SK-N-MC (cell line): Measurements from ENCODE around the gene NSUN5.
"Not testable (repeated sequence)": the region's sequence is repeated elsewhere in the genome, so short reads cannot be mapped to it uniquely, and the experiment has no call there.

Source experiments
- DNase-seq: peaks from one replicate; pipeline ENCODE4 v3.0.0-alpha.2; 2011; ENCODE audit warnings: low read depth, low spot score
- H3K27ac ChIP-seq: fragments of 200-600 bp; sonication (generic); 2 replicates; pipeline ENCODE4 v1.5.1; 2016; ENCODE audit warnings: mixed run types
- H3K36me3 ChIP-seq: fragments of 200-600 bp; sonication (generic); 2 replicates; pipeline ENCODE4 v1.6.1; 2017; ENCODE audit warnings: antibody characterized with exemption, low read length, mixed read lengths; ENCODE audit not compliant: insufficient read depth
- H3K4me3 ChIP-seq: fragments of 200-600 bp; sonication (generic); 2 replicates; pipeline ENCODE4 v1.5.1; 2016
- H3K9ac ChIP-seq: fragments of 200-600 bp; sonication (generic); 2 replicates; pipeline ENCODE4 v1.8.0; 2017; ENCODE audit warnings: mixed run types, mixed read lengths; ENCODE audit not compliant: insufficient read length
- H3K9me3 ChIP-seq: fragments of 200-600 bp; sonication (generic); 2 replicates; pipeline ENCODE4 v1.6.1; 2017; ENCODE audit warnings: low read depth, mild to moderate bottlenecking, antibody characterized with exemption, low read length, moderate library complexity, mixed read lengths
- EZH2 ChIP-seq: fragments of 200-600 bp; sonication (generic); IDR thresholded peaks from one replicate; pipeline ENCODE4 v1.6.1; 2017; ENCODE audit warnings: antibody characterized with exemption
- FOXP2 ChIP-seq: optimal IDR thresholded peaks from 2 replicates; pipeline ENCODE3; 2011; ENCODE audit warnings: mild to moderate bottlenecking, moderate library complexity; ENCODE audit not compliant: insufficient read depth; ENCODE audit errors: extremely low read length, control extremely low read depth
- POLR2AphosphoS5 ChIP-seq: IDR thresholded peaks from 2 replicates; pipeline ENCODE4 v1.6.1; 2012; ENCODE audit warnings: mild to moderate bottlenecking, low read depth, low read length, borderline replicate concordance

Gene NSUN5

DNA sequence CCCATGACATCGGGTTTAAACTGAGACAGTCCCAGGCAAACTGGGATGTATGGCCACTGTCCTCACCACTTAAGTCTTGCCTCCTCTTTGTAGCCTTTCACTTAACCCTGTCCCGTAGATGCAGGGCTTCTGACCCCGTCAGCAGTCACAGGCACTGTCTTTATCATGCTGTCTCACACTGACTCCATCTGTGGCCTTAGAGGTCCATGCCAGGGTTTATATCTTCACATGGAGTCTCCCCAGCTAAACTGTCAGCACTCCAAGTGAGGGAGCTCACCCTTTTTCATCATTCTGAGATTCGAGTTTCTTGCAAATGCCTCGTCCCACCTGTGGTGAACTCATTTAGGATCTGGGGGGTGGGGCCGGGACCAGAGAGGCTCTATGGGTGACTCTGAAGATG is 22.1 kb upstream of the NSUN5 start:
- Histone ChIP-seq H3K36me3 (no peaks in the 10 kb centered on the region), H3K9ac (no peak overlapping the region), H3K4me3 (peak overlapping the region; percentile 7; the same call in 1 of the 2 replicates), H3K27ac (no peak overlapping the region), H3K9me3 (no peaks in the 10 kb centered on the region)
- no peak for DNase-seq
- no peak for TF ChIP-seq FOXP2
- no peak for TF ChIP-seq EZH2
- no peak for TF ChIP-seq POLR2AphosphoS5

DNA sequence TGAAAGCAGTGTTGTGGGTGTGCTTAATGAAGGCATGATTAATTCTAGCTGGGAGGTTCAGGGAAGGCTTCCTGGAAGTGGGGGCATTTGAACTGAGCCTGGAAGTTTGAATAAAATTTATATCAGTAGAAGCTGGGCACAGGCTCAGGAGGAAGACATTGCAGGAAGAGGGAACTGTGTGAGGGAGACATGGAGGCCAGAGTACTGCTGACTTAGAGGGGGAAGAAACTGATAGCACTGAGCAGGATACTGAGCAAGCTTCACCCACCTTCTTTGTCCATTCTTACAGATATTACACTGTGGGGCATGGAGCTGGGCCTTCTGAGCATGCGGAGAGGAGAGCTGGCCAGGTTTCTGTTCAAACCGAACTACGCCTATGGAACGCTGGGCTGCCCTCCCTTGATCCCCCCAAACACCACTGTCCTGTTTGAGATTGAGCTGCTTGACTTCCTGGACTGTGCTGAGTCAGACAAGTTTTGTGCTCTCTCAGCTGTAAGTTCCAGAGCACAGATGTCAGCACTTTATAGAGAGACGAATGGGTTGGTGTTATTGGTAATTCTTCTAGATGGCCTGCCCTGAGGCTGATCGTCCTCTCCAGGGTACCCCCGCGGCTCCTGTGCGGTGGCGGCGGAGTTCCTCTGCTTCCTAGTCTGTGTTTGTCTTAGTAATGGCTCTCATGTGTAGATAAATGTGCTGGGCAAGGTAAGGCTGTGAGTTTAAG is 21.4 kb upstream of the NSUN5 start:
- no peak for DNase-seq
- H3K36me3 ChIP-seq, result no peaks in the 10 kb centered on the region
- H3K9me3 ChIP-seq, result no peaks in the 10 kb centered on the region
- H3K27ac ChIP-seq, result 0 out of 2 replicates have a peak overlapping the region, but pooled peaks have one; percentile 10
- no peak overlapping the region for H3K9ac ChIP-seq
- TF ChIP-seq POLR2AphosphoS5 (peak; percentile 27; the same call in 1 of the 2 replicates), FOXP2 (no peak), EZH2 (no peak)
- peak overlapping the region; percentile 7; the same call in 1 of the 2 replicates for H3K4me3 ChIP-seq

DNA sequence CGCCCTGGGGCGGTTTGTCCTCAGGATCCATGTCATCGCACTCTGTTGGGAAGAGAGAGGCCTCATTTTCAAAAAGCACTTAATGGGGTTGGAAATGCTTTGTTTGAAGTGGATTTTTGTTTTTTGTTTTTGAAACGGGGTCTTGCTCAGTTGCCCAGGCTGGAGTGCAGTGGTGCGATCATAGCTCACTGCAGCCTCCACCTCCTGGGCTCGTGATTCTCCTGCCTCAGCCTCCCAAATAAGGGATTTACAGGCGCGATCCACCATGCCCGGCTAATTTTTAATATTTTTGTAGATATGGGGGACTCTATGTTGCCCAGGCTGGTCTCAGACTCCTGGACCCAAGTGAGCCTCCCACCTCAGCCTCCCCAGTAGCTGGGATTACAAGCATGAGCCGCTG is 20.1 kb upstream of the NSUN5 start:
- no peak for TF ChIP-seq POLR2AphosphoS5
- no peak for TF ChIP-seq FOXP2
- TF ChIP-seq EZH2, result no peak
- DNase-seq, result no peak
- H3K36me3 ChIP-seq, result no peaks in the 10 kb centered on the region

DNA sequence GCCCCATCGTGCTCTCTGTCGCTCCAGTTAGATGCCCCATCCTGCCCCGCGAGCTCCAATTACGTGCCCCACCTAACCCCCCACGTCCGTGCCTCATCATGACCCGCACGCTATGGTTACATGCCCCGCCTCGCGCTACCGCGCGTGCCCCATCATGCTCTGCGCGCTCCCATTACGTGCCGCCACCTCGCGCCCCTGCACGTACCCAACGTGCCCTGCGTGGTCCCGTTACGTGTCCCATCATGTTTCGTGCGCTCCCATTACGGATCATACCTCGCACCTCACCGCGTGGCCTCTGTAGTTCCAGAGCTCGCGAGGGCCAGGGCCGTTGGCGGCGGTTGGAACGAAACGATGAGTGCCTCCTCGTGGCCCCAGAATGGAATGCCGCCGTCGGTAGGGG is 19.3 kb upstream of the NSUN5 start, which contains the start of the genes FKBP6 and TRIM50:
FKBP6 (plus strand) TSS at position 240 of the 400 bp plus-strand sequence. CDS start 268 bp downstream, outside the sequence.
TRIM50 (minus strand) TSS at position 161 of the 400 bp plus-strand sequence. CDS start 3,295 bp downstream, outside the sequence.
- not testable (repeated sequence) for DNase-seq, H3K4me3 ChIP-seq, H3K36me3 ChIP-seq, H3K9me3 ChIP-seq, H3K9ac ChIP-seq, H3K27ac ChIP-seq

More for the DNA sequence above, 20.1 kb upstream of the NSUN5 start:
- Histone ChIP-seq H3K27ac (no peak overlapping the region), H3K4me3 (no peak overlapping the region), H3K9ac (no peak overlapping the region), H3K9me3 (no peaks in the 10 kb centered on the region)

DNA sequence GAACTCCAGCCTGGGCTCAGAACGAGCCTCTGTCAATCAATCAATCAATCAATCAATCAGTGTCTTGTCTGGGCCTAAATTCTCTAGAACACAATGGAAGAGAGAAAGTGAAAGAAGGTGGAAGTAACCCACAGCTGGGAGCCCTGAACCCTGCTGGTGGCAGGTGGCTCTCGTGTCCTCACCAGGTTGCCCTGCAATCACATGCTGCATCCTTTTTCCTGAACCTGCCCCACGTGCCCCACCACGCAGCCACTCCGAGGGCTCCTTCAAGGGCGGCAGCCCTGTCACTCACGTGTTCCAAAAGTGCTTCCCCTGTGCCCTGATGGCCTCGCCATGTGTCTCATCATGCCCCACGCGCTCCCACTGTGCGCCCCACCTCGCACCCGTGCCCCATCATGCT is 18.8 kb upstream of the NSUN5 start:
- H3K27ac ChIP-seq, H3K9me3 ChIP-seq, H3K4me3 ChIP-seq, H3K36me3 ChIP-seq, DNase-seq, H3K9ac ChIP-seq: not testable (repeated sequence)

DNA sequence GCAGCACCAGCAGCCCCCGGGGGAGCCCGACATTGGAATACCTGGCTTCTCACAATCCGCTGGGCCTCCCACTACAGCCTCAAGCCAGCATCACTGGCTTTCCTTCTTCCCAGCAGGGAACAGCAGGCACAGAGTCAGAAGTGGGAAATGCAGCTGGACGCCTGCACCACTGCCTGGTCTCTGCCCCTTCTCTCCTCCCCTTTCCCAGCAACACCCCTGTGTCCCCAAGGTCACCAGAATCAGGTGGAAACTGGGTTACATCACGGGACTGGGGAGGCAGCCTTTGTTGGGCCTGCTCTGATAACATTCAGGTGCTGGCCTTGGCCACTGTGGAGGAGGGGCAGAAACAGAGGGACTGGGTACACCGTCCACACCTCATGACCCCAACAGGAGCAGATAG is 16.8 kb upstream of the NSUN5 start:
- H3K9me3 ChIP-seq, DNase-seq, H3K9ac ChIP-seq, H3K27ac ChIP-seq, H3K36me3 ChIP-seq, H3K4me3 ChIP-seq: not testable (repeated sequence)

DNA sequence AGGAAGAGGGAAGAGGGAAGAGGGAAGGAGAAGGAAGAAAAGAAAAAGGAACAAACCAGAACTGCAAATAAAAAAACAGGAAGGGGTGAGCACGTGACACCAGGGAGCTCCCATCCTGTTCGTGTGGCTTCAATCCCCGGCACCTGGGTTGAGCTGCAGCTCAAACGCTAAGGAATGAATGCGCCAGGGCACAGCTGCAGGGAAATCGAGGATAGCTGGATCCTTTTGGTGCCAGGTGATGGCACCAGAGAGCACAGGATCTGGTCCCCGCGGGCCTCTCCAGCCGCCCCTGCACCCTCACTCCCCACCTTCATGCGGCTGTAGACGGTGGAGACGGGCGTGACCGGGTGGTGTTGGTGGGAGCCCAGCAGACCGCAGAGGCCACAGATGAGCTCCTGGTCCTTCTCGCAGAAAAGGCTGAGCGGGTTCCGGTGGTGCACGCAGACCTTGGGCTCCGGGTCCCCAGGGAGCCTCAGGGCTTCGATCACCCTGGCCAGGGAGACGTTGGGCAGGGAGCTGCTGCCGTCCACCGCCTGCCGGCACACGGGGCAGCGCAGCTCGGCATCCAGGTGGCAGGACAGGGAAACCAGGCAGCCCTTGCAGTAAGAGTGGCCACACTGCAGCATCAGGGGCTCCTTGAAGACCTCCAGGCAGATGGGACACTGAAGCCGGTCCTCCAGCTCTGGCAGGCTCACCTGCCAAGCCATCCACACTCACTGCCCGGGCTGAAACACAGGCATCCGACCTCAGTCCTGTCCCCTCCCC is 15.6 kb upstream of the NSUN5 start:
- not testable (repeated sequence) for H3K36me3 ChIP-seq, H3K27ac ChIP-seq, H3K9me3 ChIP-seq, H3K9ac ChIP-seq, H3K4me3 ChIP-seq, DNase-seq

DNA sequence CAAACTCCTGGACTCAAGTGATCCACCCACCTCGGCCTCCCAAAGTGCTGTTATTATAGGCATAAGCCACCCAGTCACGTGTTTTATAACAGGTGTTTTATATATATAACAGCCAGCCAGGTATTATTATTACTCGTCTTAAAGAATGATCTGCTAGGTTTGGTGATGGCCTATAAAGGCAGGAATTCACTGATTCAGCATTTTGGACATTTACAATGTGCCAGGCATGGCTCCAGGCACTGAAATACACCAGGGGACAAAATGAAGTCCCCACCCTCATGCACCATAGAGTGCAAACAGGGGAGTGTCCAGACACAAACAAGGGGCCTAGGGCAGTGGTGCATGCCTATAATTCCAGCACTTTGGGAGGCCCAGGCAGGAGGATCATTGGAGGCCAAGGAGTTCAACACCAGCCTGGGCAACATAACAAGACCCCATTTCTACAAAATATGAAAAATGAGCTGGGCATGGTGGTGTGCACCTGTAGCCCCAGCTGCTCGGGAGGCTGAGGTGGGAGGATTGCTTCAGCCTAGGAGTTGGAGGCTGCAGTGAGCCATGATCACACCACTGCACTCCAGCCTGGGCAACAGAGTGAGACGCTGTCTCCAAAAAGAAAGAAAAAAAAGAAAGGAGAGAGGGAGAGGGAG is 14.9 kb upstream of the NSUN5 start:
- not testable (repeated sequence) for DNase-seq, H3K9me3 ChIP-seq, H3K27ac ChIP-seq, H3K36me3 ChIP-seq, H3K4me3 ChIP-seq, H3K9ac ChIP-seq

DNA sequence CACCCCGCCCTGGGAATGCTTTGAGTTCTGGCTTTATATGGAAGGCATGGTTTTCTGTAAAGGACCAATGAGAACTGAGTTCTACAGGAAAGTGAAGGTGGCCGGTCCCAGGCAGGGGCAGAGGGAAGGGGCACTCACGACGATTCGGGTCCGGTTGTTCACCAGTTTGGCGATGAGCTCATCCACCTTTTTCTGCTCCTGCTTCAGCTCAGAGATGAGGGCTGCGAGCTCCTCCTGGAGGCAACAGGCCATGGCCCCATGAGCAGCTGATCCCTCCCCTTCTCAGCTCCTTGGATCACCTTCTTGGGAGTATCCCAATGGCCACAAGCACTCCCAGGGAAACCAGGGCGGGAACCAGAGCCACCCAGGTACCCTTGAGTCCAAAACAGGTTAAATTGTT is 11.4 kb upstream of the NSUN5 start:
- not testable (repeated sequence) for H3K36me3 ChIP-seq, H3K9me3 ChIP-seq, H3K27ac ChIP-seq, H3K4me3 ChIP-seq, H3K9ac ChIP-seq, DNase-seq

DNA sequence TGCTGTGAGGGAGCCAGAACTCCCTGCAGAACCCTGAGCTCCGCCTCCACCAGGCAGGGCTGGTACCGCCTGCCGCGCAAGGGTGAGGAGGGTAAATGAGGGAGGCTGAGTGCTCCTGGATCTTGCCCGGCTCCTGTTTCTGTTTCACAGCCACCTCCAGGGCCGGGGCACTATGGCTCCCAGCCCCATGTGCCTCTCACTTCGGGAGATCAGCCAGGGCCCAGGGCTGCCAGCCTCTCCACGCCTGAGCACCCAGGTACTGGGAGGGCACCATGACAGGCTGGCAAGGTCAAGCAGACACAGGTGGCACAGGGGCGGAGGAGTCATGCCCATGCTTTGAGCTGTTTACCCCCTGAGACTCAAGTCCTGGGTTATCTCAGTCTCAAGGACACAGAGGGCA is 10.9 kb upstream of the NSUN5 start:
- H3K27ac ChIP-seq, H3K36me3 ChIP-seq: not testable (repeated sequence)

DNA sequence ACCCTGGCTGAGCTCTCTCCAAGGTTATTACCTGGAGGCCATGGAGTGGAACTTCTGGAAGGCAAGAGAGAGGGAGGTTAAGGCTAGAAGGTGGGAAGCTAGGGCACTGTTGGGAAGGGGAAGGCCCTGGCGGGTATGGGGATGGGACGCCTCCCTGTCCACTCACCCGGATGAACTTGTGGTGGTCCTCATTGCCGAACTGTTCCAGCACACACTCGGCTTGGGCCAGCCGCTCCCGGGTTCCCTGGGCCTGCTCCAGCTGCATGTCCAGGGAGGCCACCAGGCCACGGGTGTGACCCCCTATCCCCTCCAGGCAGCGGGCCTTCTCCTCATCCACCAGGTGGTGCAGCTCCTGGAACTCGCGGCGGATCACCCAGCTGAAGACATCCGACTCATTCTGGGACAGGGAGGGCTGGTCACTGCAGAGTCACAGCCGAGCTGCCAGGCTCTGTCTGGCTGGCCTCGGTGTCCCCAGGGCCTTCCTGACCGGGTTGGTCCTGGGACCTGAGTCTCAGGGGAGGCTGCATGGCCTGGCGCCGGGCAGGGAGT is 10.1 kb upstream of the NSUN5 start:
- H3K27ac ChIP-seq, H3K9me3 ChIP-seq, H3K4me3 ChIP-seq, DNase-seq, H3K36me3 ChIP-seq, H3K9ac ChIP-seq: not testable (repeated sequence)

More for the DNA sequence above, 10.9 kb upstream of the NSUN5 start:
- not testable (repeated sequence) for DNase-seq, H3K9me3 ChIP-seq, H3K4me3 ChIP-seq, H3K9ac ChIP-seq
